HG03095 (cell line): Measurements from ENCODE around the gene GTF2H3.

Source experiments
- ATAC-seq: cut with Tn5 transposase; IDR thresholded peaks from one replicate; pipeline ENCODE4 v1.9.1; 2021; ENCODE audit warnings: moderate library complexity; ENCODE audit not compliant: unreplicated experiment

The GTF2H3 gene

GRCh38 chr12:123696646-123697045 lies 63.0 kb downstream of the GTF2H3 start:
- ATAC-seq = no peak

DNA sequence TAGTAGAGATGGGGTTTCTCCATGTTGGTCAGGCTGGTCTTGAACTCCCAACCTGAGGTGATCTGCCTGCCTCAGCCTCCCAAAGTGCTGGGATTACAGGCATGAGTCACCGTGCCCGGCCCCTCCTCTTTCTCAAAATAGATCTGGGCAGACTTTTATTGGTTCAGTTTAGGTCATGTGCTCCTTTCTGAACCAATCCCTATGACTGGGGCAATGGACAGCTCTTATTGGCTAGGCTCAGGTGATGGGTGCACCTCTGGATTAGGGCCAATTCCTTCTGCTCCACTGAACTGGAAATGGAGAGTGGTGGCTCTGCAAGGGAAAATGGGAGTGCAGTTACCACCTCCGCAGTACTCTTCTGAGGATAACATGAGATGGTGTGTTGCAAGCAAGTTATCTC lies 72.3 kb downstream of the GTF2H3 start:
- no peak for ATAC-seq

- ATAC-seq = no peak
Observed at GRCh38 chr12:123707466-123707865, 73.8 kb downstream of the GTF2H3 start.
